Hematopoietic multipotent progenitor cell (in vitro differentiated cells): Measurements from ENCODE around the gene CPLX1. TPM values are rescaled to one million over a fixed set of nuclear protein-coding genes. Genes with fewer than 3 reads are reported as not detected.
A peak's percentile ranks its signal among the peaks of the same experiment; 100 is the strongest.
"Not testable (repeated sequence)": the region's sequence is repeated elsewhere in the genome, so short reads cannot be mapped to it uniquely, and the experiment has no call there.

Source experiments
- DNase-seq, 3 donors: peaks; one replicate each; pipeline ENCODE4 v3.0.0-alpha.2; 2011 to 2015; ENCODE audit warnings: low read depth in 2 of 3, low spot score in 2 of 3
- total RNA-seq: library from RNA; depleted of rRNA; stranded (reverse); fragments of >200 nt; gene quantifications from one replicate; pipeline ENCODE4 v1.2.3, GENCODE V29; 2012

The CPLX1 gene
- total RNA-seq, 1 donor = not detected

DNA sequence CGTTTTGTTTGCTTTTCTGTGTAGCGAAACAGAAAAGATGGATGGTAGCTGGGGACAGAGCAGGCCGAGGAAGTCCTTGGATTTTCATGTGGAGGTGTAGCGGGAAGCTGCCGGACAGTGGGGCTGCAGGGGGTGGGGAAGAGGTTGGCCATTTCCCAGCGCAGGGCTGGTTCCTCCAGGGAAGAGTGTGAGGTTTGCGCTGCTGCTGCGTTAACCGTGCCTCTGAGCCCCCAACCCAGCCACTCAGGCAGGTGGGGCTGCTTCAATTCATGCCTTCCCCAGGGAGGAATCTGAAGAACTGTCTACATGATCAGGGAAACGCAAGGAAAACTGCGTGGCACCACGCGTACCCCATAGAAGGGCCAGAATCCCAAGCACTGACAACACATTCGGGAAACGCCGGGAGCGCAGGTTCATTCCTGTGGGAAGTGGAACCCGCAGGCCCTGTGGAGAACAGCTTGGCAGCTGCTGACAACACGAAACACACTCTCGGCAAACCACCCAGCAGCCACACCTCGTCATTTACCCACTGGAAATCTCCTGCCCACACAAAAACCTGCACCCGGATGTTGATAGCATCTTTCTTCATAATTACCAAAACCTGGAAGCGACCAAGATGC lies 62.6 kb downstream of the CPLX1 start:
- DNase-seq = no peak

DNA sequence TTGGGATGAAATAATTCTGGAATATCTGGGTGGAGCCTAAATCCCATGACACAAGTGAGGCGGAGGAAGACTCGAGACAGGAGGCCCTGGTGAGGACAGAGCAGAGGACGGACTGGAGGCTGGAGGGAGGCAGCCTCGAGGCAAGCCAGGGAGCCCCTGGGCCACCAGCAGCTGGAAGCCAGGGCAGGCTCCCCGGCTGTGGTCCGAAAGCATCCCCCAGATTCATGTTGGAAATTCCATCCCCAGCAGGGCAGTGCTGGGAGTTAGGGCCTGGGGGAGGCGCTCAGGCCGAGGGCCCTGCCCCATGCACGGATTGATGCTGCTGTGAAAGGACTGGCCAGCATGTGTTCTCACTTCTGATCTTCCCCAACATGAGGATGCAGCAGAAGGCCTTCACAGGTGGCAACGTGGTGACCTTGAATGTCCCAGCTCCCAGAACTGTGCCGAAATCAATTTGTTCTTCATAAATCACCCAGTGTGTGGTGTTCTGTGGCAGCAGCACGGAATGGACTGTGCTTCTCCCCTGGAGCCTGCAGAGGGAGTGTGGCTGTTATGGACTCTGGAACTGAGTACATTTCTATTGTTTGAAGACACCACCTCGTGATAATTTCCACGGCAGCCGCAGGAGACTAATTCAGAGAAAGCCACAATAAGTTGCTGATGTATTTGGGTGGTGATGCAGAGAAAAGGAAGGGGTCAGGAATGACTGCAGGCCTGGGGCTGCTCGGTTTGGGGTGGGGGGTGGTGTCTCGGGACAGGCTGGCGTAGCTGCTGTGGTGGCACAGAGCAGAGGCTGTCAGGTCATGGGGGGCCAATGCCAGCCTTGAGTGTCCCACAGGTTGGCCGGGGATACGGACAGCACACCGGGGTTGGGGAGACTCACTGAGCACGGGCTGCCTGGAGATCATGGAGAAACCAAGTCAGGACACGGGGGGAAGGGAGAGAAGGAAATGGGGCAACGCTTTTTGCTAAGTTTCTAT lies 63.4 kb downstream of the CPLX1 start:
- peak in 1 of 3 donors; percentile 28 for DNase-seq

DNA sequence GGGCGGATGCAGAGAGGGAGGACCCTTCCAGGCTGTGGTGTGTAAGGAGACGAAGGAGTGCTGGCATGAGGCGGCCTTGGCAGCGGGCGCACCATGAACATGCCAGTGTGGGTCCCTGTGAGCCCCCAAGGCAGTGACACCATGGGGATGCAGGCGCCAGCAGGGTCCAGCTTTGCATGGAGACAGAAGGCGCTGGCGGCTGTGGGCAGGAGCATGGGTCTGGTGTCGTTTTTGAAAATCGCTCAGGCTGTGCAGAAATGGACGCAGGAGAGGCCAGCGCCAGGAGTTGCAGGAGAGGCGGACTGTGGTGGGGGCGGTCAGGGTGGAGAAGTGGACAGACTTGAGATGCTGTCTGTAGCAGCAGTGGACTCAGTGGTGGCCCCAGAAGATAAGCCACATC lies 64.2 kb downstream of the CPLX1 start:
- no peak for DNase-seq

DNA sequence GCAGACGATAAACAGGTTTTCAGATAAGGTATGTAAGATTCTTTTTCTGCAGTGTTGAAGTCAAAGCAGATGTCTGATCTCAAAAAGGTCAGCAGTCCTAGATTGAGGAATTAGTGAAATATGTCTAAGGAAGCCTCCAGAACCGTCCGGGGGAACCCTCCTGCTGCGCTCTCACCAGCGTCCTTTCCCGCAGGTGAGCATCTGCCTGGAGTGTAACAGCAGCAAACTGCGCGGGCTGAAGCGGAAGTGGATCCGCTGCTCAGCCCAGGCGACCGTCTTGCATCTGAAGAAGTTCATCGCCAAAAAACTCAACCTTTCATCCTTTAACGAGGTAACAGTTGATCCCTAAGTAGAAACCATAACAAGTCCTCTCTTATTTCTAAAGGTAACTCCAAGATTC lies 64.8 kb downstream of the CPLX1 start:
- DNase-seq = no peak

DNA sequence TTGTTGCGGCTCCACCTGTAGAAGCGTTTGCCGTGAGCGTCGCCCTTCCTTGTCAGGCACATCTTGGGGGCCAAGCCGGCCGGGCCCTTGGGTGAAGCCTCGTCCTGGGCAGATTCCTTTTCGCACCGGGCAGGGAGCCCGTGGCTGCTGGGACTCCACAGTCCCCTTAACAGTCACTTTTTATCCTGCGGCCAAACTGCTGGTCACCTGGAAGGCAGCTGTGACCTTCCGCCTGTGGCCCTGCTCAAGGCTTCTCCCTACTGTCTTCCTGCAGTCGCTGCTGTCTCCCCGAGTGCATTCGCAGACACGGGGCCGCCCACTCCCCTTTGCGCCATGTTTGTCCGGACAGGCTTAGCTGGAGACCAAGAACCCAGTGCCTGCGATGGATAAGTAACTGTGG lies 65.3 kb downstream of the CPLX1 start:
- DNase-seq = no peak

DNA sequence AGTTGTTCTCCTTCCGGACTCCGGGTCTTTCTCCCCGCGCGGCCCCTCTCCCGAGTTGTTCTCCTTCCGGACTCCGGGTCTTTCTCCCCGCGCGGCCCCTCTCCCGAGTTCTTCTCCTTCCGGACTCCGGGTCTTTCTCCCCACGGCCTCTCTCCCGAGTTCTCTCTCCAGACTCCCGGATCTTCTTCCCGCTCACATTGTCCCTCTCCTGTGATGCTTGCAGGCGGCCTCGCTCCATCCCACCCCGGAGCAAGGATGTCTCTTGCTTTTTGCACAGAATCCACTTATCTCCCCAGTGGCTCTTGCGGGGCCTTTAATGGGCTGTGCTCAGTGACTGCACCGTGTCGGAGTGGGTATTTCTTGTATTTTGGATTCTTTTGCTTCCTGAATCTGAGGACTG lies 66.1 kb downstream of the CPLX1 start:
- not testable (repeated sequence) for DNase-seq

DNA sequence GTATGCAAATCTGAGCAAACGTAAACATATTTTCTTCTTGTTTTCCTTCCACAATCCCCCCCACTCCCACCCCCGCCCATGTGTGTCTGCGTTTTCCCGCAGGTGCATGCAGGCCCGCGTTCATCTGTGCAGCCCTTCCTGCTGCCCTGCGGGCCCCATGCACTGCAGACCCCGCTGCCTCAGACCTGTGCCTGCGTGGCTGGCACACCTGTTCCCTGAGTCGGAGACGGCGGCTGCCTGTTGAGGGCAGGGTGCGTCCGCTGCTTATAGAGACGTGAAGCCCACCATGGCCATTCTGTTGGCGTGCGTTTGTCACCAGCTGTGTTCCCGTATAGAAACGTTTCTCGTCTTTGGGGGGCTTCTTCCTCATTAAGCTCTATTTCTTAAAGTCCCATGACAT lies 68.8 kb downstream of the CPLX1 start:
- no peak for DNase-seq

DNA sequence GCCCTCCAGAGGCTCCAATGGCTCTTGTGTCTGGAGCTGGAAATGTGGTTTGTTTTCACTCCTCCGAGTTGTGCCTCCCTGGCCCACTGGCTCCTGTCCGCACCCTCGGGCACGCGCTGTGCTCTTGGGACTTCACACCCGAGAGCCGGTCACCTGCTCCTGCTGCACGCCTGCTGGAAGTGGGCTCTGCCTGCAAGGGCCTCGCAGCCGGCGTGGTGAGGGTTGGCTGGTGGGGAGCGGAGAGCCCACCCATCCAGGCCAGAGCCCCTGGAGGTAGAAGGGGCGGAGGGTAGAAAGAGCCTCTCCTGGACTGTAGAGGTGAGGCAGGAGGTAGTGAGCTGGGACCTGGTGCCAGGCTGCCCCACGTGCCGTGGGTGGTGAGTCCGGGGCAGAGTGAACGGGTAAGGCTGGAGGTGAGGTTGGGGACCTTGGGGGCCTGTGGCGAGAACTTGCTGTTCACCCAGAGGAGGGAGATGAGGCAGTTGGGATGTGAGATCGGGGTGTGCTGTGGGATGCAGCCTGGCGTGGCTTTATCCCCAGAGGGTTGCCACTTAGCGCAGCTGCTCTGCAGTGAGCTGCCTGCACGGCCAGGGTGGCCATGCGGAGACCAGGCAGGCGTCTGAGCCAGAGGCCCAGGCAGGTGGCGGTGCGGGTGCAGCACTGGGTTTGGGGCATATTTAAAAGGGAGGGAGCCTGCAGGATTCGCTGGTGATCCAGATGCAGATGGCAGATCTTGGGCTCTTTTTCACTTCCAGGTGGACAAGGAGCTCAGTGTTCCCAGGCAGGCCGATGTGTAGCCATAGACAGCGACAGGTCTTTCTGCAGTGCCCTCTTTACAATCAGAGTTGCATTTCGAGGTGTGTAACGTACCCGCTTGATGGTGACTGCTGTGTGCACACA lies 71.5 kb downstream of the CPLX1 start:
- no peak for DNase-seq

DNA sequence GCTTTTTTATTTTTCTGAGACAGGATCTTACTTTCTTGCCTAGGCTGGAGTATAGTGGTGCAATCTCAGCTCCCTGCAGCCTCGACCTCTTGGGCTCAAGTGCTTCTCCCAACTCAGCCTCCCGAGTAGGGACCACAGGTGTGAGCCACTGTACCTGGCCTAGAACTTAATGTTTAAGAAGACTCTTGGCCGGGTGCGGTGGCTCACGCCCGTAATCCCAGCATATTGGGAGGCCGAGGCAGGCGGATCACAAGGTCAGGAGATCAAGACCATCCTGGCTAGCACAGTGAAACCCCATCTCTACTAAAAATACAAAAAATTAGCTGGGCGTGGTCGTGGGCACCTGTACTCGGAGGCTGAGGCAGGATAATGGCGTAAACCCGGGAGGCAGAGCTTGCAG lies 72.7 kb downstream of the CPLX1 start:
- DNase-seq = not testable (repeated sequence)

DNA sequence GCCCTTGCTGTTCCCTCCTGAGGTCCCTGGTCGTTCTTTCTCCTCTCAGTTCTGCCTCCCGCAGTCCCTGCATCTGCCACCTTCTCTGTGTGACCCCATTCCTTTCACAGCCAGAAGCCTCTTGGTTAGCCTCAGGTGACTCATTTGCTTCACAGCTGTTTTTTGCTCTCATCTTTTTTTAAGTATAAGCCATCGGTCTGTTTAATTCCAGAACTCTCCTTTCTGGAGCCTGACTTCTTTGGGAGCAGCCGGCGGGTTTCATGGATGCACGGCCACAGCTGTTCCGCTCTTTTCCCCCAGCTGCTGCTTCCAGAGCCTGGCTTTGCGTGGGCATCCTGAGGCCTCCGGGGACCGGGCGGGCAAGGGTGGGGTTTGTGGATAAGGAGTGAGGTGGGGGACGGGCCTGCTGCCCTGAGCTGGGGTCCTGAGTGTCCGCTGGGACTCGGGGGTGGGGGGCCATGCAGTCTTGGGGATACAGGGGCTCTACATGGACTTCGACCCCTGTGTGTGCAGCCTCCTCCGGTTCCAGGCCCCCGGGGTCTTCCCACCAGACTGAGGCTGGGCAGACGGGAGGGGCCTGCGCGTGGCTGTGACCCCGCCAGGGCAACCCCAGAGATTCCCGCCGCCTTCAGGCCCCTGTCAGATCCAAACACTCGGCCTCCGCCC lies 73.6 kb downstream of the CPLX1 start:
- DNase-seq = no peak

DNA sequence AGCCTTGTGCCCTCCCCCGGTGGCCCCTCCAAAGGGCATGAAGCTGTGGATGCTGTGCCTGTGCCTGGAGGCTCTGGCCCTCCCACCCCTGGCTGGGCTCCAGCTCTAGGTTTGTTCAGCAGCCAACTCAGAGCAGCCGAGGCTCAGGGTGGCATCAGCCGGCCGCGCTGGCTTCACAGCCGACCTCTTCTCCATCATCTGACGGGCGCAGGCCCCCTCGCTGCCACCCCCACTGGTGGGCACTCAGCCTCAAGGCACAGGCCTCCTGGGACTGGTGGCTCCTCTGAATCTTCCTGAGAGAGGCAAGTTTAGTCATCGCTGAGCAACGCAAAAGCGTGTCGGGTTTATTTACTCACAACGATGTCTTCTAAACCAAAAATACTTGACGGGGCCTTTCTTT lies 74.3 kb downstream of the CPLX1 start:
- no peak for DNase-seq

DNA sequence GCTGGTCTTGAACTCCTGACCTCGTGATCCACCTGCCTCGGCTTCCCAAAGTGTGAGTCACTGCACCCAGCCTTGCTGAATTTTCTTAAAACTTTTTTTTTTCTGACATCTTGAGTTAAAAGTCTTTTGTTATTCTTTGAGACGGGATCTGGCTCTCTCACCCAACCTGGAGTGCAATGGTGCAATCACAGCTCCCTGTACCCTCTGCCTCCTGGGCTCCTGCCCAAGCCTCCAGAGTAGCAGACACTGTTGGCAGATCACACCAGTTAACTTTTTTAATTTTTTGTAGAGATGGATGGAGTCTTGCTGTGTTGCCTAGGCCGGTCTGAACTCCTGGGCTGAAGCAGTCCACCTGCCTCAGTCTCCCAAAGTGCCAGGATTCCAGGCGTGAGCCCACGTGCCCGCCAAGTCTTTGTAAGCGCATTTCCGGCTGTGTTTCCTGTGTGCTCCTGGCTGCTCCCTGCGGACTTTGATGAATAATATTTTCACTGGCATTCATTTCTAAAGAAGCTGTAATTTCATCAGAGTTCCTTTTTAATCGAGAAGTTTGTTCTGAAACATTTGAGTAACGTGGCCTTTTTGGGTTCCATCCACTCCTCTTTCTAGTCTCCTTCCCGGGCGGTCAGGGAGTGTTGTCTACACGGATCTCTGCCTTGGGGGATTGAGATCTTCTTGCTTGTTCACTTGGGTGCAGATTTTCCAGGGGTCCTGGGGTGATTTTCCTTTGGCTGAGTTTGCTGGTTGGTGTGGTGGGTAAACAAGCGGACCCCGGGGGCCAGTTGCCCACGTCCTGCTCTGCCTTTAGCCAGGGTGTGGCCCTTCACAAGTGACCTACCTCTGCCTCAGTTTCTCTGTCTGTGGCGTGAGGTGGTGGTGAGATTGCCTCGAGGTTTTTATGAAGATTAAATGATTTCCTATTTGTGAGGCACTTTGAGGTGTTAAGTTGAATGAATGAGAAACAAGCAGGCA lies 75.9 kb downstream of the CPLX1 start:
- no peak for DNase-seq

DNA sequence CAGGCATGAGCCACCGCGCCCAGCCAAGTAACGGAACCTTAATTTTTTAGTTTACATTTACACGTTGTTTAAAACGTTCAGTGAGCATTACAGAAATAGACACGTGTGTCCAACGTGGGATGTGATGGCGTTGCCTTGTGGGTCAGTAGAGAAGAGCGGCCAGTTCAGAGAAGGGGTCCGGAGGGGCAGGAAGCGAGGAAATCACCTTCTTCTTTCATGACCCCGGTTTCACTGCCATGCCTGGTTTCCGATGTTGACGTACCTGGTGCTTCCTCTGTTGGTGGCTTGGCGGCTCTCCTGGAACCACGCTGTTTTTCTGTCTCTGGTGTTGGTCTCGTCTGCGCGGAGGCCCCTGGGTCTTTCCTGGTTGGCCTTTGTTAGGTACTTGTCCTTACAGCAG lies 77.5 kb downstream of the CPLX1 start:
- DNase-seq = no peak

DNA sequence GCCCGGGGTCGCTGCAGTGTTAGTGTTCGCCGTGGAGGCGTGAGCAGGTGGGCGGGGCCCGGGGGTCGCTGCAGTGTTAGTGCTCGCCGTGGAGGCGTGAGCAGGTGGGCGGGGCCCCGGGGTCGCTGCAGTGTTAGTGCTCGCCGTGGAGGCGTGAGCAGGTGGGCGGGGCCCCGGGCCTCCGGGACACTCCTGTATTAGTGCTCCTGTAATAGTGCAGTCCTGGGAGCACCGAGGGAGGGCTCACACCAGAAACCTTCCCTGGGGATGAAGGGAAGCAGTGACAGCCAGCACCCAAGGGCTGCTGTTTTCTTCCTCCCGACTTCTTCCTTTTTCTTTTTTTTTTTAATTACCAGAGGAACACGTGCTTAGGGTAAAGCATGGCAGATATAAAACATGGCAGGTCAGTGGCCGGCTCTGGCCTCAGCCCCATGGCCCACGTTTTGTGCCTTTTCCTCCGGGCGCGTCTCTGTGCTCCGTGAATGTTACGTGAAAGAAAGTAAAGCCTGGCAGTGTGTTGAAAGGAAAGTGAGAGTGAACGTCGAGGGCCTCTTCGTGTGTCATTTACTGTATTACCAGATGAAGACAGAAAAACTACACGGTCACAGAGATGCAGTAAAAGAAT lies 78.3 kb downstream of the CPLX1 start:
- no peak for DNase-seq

DNA sequence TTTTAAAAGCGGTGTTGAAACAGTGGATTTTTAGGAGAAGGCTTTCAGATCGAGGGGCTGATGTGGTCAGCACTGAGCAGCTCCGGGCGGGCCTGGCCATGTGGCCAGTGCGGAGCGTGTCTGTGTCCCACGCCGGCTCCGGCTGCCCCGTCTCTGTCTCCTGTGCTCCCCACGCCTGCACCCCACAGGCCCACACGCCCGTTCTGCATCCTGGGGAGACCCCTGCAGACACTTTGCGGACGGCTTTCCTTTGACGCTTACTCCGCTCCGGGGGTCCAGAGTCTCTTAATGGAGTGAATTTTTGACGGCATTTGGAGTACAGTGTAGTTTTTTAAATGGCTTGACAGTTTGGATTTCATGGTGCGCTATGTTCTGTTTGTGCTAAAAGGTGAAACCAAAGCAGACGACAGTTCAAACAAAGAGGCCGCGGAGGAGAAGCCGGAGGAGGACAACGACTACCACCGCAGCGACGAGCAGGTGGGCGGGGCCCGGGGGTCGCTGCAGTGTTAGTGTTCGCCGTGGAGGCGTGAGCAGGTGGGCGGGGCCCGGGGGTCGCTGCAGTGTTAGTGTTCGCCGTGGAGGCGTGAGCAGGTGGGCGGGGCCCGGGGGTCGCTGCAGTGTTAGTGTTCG lies 81.6 kb downstream of the CPLX1 start:
- no peak for DNase-seq

DNA sequence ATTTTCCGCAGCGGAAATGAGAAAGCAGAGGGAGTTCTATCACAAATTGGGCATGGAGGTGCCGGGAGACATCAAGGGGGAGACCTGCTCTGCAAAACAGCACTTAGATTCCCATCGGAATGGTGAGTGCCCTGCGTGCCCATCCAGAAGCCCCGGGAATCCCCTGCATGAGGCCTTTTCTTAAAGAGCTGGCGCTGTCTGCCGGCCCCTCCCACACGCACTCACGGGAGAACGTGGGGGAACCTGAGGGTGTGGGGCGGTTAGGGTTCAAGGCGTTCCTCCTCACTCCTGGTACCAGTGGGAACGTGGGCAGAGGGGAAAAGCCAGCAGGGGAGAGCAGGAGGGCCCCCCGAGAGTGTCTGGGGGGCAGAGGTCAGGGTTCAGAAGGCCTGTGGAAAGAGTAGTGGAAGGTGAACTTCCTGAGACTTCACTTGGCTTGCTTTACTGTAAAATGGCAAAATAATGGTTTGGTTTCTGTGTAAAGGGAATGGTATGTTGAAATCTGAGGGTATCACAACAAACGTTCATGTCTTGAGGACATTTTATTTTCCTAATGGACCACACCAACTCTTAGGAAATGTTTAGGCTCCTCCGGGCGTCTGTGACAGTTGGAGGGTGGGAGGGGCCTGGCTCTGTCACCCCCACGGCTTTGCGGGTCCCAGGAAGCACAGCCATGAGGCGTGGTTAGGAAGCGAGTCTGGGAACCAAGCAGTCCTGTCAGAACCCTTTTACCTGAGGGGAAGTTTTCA lies 82.3 kb downstream of the CPLX1 start:
- DNase-seq = no peak

DNA sequence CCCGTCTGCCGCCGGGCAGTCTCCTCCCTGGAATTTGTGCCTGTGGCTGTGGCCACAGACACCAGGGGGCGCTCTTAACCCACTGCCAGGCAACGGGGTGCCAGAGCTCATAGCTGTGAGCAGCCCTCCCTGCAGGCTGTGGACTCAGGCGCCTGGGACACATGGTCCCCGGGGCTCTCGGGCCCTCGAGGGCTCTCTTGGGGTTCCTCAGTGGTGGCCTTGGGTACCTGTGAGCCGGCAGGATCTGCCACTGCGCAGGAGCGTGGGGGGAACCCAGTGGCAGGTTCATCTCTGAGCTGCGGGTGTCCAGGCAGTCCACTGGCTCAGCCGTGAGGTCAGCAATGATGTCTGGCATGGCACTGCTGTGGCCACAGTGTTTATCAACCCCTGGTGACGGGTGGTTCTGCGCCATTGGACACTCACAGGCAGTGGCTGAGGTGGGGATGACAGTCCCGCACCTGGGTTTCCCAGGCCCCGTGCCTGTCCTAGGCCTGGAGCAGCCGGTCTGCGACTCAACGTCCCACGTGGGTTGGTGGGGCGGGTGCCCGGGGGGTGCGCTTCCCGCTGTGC lies 83.1 kb downstream of the CPLX1 start:
- DNase-seq = peak; percentile 53 to 72 (median 56)
